Neuronal stem cell (in vitro differentiated cells): ENCODE data around the gene USP36.

Experiments
- DNase-seq: peaks from one replicate; pipeline ENCODE4 v3.0.0-alpha.2; 2013; ENCODE audit warnings: low spot score
- H2AFZ ChIP-seq: one replicate; pipeline ENCODE4 v1.6.1; 2013; ENCODE audit warnings: mild to moderate bottlenecking, low read length, inconsistent platforms
- H2AK5ac ChIP-seq: 2 replicates; pipeline ENCODE4 v1.6.1; 2013; ENCODE audit warnings: low read depth, mild to moderate bottlenecking, inconsistent platforms, low read length, moderate library complexity, mixed read lengths
- H2BK120ac ChIP-seq: 2 replicates; pipeline ENCODE4 v1.6.1; 2013; ENCODE audit warnings: low read depth, mild to moderate bottlenecking, inconsistent platforms, low read length, moderate library complexity, mixed read lengths
- H2BK12ac ChIP-seq: one replicate; pipeline ENCODE4 v1.6.1; 2013; ENCODE audit warnings: low read length, inconsistent platforms
- H2BK15ac ChIP-seq: 2 replicates; pipeline ENCODE4 v1.6.1; 2013; ENCODE audit warnings: mild to moderate bottlenecking, low read length, inconsistent platforms, mixed read lengths
- H2BK5ac ChIP-seq: one replicate; pipeline ENCODE4 v1.6.1; 2013; ENCODE audit warnings: inconsistent platforms, mild to moderate bottlenecking, low read length, moderate library complexity
- H3K14ac ChIP-seq: one replicate; pipeline ENCODE4 v1.6.1; 2013; ENCODE audit warnings: low read length, inconsistent platforms
- H3K18ac ChIP-seq: 2 replicates; pipeline ENCODE4 v1.6.1; 2013; ENCODE audit warnings: low read length, inconsistent platforms
- H3K23ac ChIP-seq: 2 replicates; pipeline ENCODE4 v1.6.1; 2013; ENCODE audit warnings: low read depth, mild to moderate bottlenecking, mixed read lengths, low read length, inconsistent platforms; ENCODE audit not compliant: poor library complexity
- H3K27ac ChIP-seq: replicated peaks from 3 replicates; pipeline ENCODE4 v1.5.1; 2013; ENCODE audit warnings: low read length, inconsistent platforms
- H3K27me3 ChIP-seq, 3 experiments: 2 replicates each; pipeline ENCODE4 v1.6.1; 2013; ENCODE audit warnings: low read length in 3 of 3, mild to moderate bottlenecking in 2 of 3, inconsistent platforms in 1 of 3, low read depth in 1 of 3, mixed read lengths in 1 of 3, moderate library complexity in 1 of 3; ENCODE audit not compliant: control insufficient read depth in 3 of 3, insufficient read depth in 3 of 3
- H3K36me3 ChIP-seq, 2 donors: replicated peaks in 1 of 2; 2 replicates each; pipeline ENCODE4 v1.6.1; 2013; ENCODE audit warnings: low read length in 2 of 2; ENCODE audit not compliant: control insufficient read depth in 2 of 2, insufficient read depth in 2 of 2
- H3K4ac ChIP-seq: 2 replicates; pipeline ENCODE4 v1.6.1; 2013; ENCODE audit warnings: inconsistent platforms, mild to moderate bottlenecking, low read length, moderate library complexity
- H3K4me1 ChIP-seq, 2 donors: 1 replicate in 1 of 2; 2 replicates in 1 of 2; pipeline ENCODE4 v1.6.1; 2013; ENCODE audit warnings: low read length in 2 of 2, low read depth in 1 of 2; ENCODE audit not compliant: control insufficient read depth in 2 of 2, insufficient read depth in 1 of 2
- H3K4me2 ChIP-seq: one replicate; pipeline ENCODE4 v1.6.1; 2013; ENCODE audit warnings: mild to moderate bottlenecking, low read length, inconsistent platforms; ENCODE audit not compliant: insufficient read depth, poor library complexity, severe bottlenecking
- H3K4me3 ChIP-seq, 2 donors: 2 replicates each; pipeline ENCODE4 v1.5.1; 2013; ENCODE audit warnings: low read length in 2 of 2, mild to moderate bottlenecking in 2 of 2, inconsistent platforms in 1 of 2, moderate library complexity in 1 of 2
- H3K79me1 ChIP-seq: one replicate; pipeline ENCODE4 v1.6.1; 2013; ENCODE audit warnings: low read depth, mild to moderate bottlenecking, inconsistent platforms, low read length, moderate library complexity
- H3K9ac ChIP-seq: one replicate; pipeline ENCODE4 v1.6.1; 2013; ENCODE audit warnings: mild to moderate bottlenecking, low read depth, low read length, inconsistent platforms; ENCODE audit not compliant: poor library complexity
- H3K9me3 ChIP-seq, 2 donors: replicated peaks in 1 of 2; 2 replicates each; pipeline versions ENCODE3 to v1.6.1; 2013; ENCODE audit warnings: low read length in 2 of 2, mild to moderate bottlenecking in 2 of 2, inconsistent platforms in 1 of 2, low read depth in 1 of 2, mixed read lengths in 1 of 2, moderate library complexity in 1 of 2; ENCODE audit not compliant: control insufficient read depth in 2 of 2, insufficient read depth in 1 of 2
- H4K8ac ChIP-seq: one replicate; pipeline ENCODE4 v1.6.1; 2013; ENCODE audit warnings: low read depth, mild to moderate bottlenecking, inconsistent platforms, low read length, moderate library complexity
- H4K91ac ChIP-seq: one replicate; pipeline ENCODE4 v1.6.1; 2013; ENCODE audit warnings: low read length, low read depth, mild to moderate bottlenecking, inconsistent platforms; ENCODE audit not compliant: poor library complexity
- WGBS, 2 donors: extraction: QIAGEN DNeasy Blood & Tissue Kit; methylation state at CpG; one replicate each; pipeline ENCODE4 v1.1.7; 2013; ENCODE audit warnings: missing lambda C conversion rate in 2 of 2, mixed read lengths in 1 of 2; ENCODE audit not compliant: insufficient read length in 2 of 2, insufficient replicate concordance in 1 of 2; ENCODE audit errors: extremely low coverage in 2 of 2; 5-methylcytosine and 5-hydroxymethylcytosine counted together

Gene USP36

GRCh38 chr17:78800132-78800931 lies 40.3 kb downstream of the USP36 start:
- H3K4me3 ChIP-seq = no peak overlapping the region
- H3K4me1 ChIP-seq = no peaks in the 10 kb centered on the region
- peak overlapping the region; percentile 38 for H3K18ac ChIP-seq
- no peak overlapping the region for H4K91ac ChIP-seq
- H3K4me2 ChIP-seq = no peak overlapping the region
- no peak overlapping the region for H2BK120ac ChIP-seq
- H2BK5ac ChIP-seq = no peak overlapping the region
- WGBS, 2 donors = no CpG with 5 or more reads among the region's 18 CpGs
- H3K9ac ChIP-seq = peak overlapping the region; percentile 2
- peaks cover 7% of the 10 kb centered on the region for H3K79me1 ChIP-seq
- H2AFZ ChIP-seq = no peak overlapping the region
- DNase-seq = no peak
- H2BK15ac ChIP-seq = no peak overlapping the region
- H2BK12ac ChIP-seq = no peak overlapping the region
- H3K27ac ChIP-seq = no peak overlapping the region
- H2AK5ac ChIP-seq = no peak overlapping the region
- H3K27me3 ChIP-seq = peaks cover 0 to 2% (median 0%) of the 10 kb centered on the region in 3 experiments
- H4K8ac ChIP-seq = peak overlapping the region; percentile 65
- peaks cover 46 to 93% of the 10 kb centered on the region in 2 donors for H3K36me3 ChIP-seq
- H3K9me3 ChIP-seq = no peaks in the 10 kb centered on the region
- no peak overlapping the region for H3K23ac ChIP-seq
- peak overlapping the region; percentile 31 for H3K14ac ChIP-seq
- H3K4ac ChIP-seq = peak overlapping the region; percentile 89

- Histone ChIP-seq H3K4ac (peak overlapping the region; percentile 53), H2BK12ac (peak overlapping the region; percentile 86), H3K9ac (no peak overlapping the region), H3K18ac (peak overlapping the region; percentile 60), H3K4me3 (no peak overlapping the region), H2BK120ac (no peak overlapping the region), H3K27me3 (no peaks in the 10 kb centered on the region), H3K14ac (no peak overlapping the region), H3K36me3 (peaks cover 45 to 93% of the 10 kb centered on the region in 2 donors), H3K79me1 (peaks cover 5% of the 10 kb centered on the region), H3K9me3 (no peaks in the 10 kb centered on the region), H3K23ac (peak overlapping the region; percentile 1), H2BK5ac (peak overlapping the region; percentile 78), H4K91ac (no peak overlapping the region), H2AK5ac (no peak overlapping the region), H3K4me1 (no peaks in the 10 kb centered on the region), H2AFZ (no peak overlapping the region), H2BK15ac (no peak overlapping the region), H3K4me2 (no peak overlapping the region), H3K27ac (no peak overlapping the region), H4K8ac (no peak overlapping the region)
- WGBS, 2 donors = no CpG with 5 or more reads among the region's 33 CpGs
- no peak for DNase-seq
These were observed 41.7 kb downstream of the USP36 start for GRCh38 chr17:78798695-78799559.

GRCh38 chr17:78797691-78798585 lies 42.7 kb downstream of the USP36 start:
- peaks cover 5% of the 10 kb centered on the region for H3K79me1 ChIP-seq
- H2AFZ ChIP-seq = no peak overlapping the region
- no peaks in the 10 kb centered on the region for H3K27me3 ChIP-seq
- H3K23ac ChIP-seq = peak overlapping the region; percentile 85
- H2BK12ac ChIP-seq = no peak overlapping the region
- H3K4me2 ChIP-seq = no peak overlapping the region
- no peak overlapping the region for H3K9ac ChIP-seq
- no peak overlapping the region for H4K91ac ChIP-seq
- WGBS, 2 donors = 100% methylated on average over 3 of the region's 28 CpGs; no CpG with 5 or more reads in 1 of the 2 donors
- H3K4me3 ChIP-seq = no peak overlapping the region
- peak overlapping the region; percentile 78 for H2BK5ac ChIP-seq
- no peak overlapping the region for H2BK120ac ChIP-seq
- no peak overlapping the region for H3K27ac ChIP-seq
- no peaks in the 10 kb centered on the region for H3K4me1 ChIP-seq
- H2AK5ac ChIP-seq = no peak overlapping the region
- DNase-seq = no peak
- H3K14ac ChIP-seq = no peak overlapping the region
- H2BK15ac ChIP-seq = no peak overlapping the region
- no peak overlapping the region for H3K18ac ChIP-seq
- H3K4ac ChIP-seq = no peak overlapping the region
- H3K9me3 ChIP-seq = no peaks in the 10 kb centered on the region
- H4K8ac ChIP-seq = no peak overlapping the region
- H3K36me3 ChIP-seq = peaks cover 43 to 93% of the 10 kb centered on the region in 2 donors
